ENCODE measurements around the gene ATP2B1.

Gene ATP2B1

DNA sequence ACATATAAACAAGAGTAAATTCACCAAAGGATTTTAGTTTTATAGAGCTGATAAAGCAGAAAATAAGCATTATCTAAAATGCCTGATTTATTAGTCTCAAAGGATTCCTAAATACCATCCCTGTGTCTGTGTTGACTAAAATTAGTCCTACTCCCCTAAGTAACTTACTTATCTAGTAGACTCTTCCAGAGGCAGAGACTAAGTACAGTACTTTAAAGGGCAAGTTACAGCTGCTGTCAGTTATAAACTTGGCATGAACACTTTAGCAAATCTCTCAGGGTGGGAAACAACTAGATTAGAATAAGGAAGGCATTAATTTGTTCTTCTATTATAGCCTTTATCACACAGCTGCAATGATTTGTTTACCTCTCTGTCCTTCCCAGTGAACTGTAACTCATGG lies 46.0 kb downstream of the ATP2B1 start:
- no peak for DNase-seq (ENCODE audit: low read depth in 2 of 3, low spot score in 2 of 3)

DNA sequence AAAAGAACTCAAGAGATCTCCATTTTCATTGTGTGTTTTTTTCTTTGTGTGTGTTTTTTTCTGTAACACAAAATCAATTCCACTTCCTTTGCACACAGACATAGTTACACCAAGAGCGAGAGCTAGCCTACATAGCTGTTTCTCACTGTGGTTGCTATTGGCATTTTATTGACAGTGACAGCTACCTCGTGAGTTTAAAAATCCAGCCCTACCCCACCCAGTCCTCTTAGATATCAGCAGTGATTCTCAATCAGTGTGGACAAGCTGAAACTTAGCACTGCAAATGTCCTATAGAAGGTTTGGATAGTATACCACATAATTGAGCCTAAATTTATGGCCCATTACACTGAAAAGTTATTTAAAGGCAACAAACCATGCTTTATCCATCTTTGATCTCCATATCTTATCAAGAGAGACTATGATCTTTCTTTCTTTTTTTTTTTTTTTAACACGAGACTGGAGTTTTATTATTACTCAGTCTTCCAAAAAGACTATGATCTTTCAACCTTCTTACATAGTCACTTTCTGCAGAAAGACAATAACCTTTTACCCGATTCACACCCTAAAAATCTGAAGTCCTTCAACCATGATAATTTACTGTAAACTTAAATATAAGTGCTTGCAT lies 46.8 kb downstream of the ATP2B1 start:
- no peak for DNase-seq (ENCODE audit: low read depth in 2 of 3, low spot score in 2 of 3)

DNA sequence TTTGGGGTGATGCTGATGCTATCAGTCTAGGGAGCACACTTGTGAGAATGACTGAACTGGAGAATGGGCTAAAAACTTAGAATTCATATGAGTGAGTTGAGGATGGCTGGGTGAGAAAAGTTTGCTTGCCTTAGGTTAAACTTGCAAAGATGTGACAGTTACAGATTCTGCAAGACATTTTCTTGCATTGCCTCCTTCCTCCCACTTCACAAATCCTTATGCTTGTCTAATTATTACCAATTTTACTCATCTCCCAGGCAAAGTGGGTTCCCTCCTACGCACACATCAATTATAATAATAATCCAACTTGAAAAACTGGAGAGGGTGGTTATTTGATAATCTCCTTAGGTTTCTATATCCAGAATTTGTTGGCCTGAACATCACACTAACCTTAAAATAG lies 50.9 kb downstream of the ATP2B1 start:
- no peak for DNase-seq (ENCODE audit: low read depth in 2 of 3, low spot score in 2 of 3)

DNA sequence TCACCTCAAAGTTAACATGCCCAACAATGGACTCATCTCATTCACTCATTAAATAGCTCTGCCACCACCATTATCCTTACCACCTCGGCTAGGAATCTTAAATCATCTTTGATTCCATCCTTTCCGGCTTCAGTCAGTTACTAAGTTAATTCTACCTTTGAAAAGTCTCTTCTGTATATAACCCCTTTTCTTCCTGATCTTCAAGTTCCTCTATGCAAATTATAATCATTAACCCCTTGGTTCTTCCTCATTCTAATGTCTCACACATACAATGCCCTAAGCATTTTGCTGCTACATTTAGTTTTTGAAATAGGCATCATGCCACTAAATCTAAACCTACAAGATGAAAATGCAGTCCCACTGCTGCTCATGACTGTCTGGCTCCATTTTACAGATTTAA lies 51.6 kb downstream of the ATP2B1 start:
- DNase-seq (ENCODE audit: low read depth in 2 of 3, low spot score in 2 of 3): no peak

DNA sequence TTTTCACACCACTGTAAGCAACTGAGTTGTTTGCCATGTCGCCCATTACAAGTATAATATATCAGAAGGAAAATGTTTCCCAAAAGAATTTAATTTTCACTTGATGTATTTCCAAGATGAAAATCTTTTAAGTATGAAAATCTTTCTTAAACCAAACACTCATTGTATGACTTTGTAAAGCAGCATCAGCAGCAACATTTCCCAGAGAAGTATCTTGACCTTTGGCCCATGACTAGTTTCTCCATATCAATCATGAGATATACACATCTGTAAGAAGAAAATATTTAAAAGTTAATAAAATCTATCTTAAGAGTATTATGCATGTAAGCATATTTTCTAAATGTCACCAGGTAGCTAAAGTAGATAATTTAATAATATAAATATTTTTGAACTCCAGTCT lies 52.8 kb downstream of the ATP2B1 start:
- no peak for DNase-seq (ENCODE audit: low read depth in 2 of 3, low spot score in 2 of 3)

DNA sequence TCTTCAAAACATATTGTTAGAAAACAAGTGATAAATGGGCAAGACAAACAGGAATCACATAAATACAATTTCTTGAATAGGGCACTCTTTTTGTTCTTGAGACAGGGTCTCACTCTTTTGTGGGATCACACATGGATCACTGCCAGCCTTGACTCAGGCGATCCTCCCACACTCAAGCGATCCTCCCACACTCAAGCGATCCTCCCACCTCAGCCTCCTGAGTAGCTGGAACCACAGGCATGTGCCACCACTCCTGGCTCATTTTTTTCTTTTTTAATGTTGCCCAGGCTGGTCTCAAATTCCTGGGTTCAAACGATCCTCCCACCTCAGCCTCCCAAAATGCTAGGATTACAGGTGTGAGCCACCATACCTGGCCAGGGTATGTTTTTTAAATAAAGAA lies 57.4 kb downstream of the ATP2B1 start:
- DNase-seq (ENCODE audit: low read depth in 2 of 3, low spot score in 2 of 3): no peak

DNA sequence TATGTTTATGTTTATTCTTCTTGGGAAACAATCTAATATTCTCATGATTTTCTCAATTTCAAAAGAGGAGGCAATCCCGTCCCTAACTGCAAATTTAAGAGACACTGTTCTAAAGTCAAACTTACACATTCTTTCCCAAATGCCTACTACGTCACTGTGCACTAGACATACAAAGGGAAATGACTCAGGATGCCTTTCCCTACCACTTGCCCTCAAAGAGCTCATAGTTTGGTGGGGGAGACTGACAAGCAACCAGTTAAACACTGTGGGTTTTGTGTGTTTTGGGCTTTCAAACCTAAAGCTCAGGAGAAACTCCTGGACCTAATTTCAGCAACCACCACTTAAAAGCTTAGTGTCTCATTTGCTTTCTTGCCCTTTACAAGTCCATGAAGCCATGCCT lies 58.4 kb downstream of the ATP2B1 start:
- DNase-seq (ENCODE audit: low read depth in 2 of 3, low spot score in 2 of 3): no peak

DNA sequence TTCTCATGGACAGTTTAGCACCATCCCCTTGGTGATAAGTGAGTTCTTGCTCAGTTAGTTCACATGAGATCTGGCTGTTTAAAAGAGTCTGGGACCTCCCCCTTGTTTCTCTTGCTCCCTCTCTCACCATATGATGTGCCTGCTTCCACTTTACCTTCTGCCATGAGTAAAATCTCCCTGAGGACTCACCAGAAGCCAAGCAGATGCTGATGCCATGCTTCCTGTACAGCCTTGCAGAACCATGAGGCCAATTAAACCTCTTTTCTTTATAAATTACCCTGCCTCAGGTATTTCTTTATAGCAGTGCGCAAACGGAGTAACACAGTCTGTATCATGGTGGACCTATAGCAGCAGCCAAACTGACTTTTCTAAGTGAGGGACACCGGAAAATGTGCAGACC lies 58.8 kb downstream of the ATP2B1 start:
- no peak for DNase-seq (ENCODE audit: low read depth in 2 of 3, low spot score in 2 of 3)

DNA sequence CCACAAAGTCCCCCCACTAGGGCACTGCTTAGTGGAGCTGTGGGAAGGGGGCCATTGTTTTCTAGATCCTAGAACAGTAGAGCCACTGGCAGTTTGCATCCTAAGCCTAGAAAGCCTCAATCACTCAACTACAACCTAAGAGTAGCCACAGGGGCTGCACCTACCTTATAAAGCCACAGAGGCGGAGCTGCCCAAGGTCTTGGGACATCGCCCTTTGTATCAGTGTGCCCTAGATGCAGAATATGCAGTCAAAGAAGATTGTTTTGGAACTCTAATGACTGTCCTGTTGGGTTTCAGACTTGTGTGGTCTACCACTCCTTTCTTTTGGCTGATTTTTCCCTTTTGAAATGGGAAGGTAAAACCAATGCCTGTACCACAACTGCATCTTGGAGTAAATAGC lies 59.5 kb downstream of the ATP2B1 start:
- DNase-seq (ENCODE audit: low read depth in 2 of 3, low spot score in 2 of 3): no peak

DNA sequence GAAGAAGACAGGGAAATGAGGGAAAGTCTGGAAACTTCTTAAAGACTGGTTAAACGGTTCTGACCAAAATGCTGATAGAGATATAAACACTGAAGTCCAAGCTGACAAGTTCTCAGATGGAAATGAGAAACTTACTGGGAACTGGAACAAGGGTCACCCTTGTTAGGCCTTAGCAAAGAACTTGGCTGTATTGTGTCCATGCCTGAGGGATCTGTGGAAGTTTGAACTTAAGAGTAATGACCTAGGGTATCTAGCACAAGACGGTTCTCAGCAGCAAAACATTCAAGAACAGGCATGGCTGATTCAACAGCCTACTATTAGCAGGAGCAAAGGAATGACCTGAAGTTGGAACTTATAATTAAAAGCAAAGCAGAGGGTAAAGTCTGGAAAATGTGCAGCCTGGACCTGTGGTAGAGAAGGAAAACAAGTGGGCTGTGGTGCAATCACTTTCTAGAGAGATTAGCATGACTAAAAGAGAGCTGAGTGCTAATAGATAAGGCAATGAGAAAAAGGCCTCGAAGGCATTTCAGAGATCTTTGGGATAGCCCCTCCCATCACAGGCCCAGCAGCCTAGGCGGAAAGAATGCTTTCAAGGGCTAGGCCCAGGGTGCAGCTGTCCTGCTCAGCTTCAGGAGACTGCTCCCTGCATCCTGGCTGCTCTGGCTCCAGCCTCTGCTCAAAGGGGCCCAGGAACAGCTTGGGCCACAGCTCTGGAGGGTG lies 60.3 kb downstream of the ATP2B1 start:
- DNase-seq (ENCODE audit: low read depth in 2 of 3, low spot score in 2 of 3): no peak

DNA sequence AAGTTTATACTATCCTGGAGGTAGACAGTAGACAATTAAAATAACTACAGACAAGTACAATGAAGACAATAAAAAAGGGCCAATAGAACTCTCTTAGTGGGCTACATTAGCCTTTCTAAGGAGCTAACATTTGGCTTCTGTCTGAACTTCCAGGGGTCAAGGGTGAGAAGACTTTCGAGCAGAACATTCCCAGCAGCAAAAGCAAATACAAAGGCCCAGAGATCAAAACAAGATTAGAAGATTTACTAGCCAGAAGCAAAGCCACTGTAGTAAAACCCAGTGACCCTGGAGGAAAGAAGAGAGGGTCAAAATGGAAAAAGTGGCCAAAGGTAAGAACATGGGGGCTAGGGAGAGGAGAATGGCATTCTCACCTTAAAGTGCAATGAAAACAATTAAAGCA lies 63.2 kb downstream of the ATP2B1 start:
- DNase-seq (ENCODE audit: low read depth in 2 of 3, low spot score in 2 of 3): no peak

DNA sequence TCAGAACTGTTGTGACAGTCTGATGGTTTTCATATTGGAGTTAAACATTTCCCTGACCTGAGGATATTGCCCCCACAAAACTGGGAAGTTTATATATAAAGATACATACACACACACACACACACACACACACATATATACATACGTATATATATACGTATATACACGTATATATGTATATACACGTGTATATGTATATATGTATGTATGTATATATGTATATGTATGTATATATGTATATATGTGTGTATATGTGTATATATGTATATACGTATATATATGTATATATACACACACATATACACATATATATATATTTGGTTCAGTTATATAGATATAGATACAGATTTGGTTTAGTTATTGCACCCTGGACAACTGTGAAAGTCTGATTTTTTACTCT lies 65.7 kb downstream of the ATP2B1 start:
- no peak for DNase-seq (ENCODE audit: low read depth in 2 of 3, low spot score in 2 of 3)

DNA sequence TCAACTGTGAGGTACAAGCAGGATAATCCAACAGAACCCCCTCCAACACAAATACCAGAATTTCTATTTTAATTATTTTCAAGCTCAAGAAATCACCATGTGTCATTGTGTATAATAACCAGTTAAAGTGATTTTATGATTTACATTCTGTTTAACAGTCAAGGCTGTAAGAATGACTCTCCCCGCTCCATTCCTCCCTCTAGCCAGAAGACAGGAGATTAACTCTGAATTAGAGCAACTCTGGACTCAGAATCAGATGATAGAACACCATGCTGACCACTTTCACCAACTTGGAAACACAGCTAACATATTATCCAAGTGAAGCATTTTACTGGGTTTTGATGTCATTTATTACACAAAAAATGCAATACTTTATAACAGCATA lies 71.9 kb downstream of the ATP2B1 start:
- no peak for DNase-seq (ENCODE audit: low read depth in 2 of 3, low spot score in 2 of 3)

DNA sequence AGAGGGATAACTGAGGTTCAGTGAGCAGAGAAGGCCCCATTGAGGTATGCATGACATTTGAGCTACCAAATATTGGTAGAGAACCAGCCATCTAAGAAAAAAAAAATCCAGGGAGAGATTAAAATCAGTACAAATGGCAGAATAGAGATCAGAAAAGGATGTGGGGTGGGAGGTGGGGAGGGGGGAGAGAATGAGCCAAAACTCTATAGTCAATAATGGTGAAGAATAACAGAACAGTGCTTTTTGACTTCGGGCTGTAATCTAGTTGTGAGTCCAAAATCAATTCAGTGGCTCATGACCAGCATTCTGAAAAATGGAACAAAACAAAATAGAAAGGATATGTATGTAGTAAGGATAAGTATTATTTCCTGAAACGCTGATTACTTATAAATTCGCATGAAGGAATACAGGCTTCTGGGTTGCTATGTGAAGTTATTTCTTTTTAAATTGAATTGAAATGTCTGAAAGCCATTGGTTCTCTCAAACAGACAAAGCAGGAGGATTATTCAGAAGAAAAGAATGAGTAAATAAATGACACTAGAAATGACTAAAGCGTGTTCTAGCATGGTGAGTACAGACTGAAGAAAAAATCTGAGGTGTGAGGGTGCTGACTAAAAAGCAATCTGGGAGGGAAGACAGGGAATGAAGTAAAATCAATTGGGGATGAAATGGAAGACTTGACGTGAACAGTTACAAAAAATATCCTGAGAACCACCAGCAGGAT lies 72.4 kb downstream of the ATP2B1 start:
- DNase-seq (ENCODE audit: low read depth in 2 of 3, low spot score in 2 of 3): no peak

DNA sequence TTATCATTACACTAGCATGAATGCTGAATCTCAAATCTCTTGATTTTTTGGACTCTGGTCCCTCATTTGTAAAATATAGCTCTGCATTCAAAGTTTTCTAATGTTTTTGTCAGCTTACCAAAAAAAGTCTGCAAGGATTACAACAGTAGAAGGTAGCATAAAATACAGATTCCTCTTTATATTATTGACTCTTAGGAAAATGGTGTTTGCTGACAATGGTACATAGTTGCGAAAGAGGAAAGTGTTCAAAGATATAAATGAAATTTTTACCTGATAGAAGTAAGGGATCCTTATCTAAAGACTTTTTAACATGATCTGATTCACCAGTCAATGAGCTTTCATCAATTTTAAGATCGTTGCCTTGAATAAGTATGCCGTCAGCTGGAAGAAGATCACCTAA lies 74.1 kb downstream of the ATP2B1 start:
- DNase-seq (ENCODE audit: low read depth in 2 of 3, low spot score in 2 of 3): no peak

DNA sequence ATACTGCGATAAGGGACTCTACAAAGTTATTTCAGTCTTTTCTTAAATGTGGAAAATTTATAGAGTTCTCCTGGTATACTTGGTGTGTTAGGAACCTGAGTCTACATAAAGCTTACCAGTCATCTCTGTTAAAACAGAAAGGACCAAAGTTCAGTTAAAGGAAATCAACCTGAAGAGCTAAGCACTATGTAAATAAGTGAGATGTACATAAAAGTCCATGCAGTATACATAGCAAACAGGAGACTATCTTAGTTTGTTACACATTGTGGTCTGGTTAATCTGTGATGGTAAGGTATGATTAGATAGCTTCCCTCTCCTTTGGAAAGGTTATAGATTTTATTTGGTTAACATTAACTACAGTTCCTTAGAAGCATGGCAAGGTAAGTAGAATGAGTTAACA lies 75.9 kb downstream of the ATP2B1 start:
- DNase-seq (ENCODE audit: low read depth in 2 of 3, low spot score in 2 of 3): no peak

DNA sequence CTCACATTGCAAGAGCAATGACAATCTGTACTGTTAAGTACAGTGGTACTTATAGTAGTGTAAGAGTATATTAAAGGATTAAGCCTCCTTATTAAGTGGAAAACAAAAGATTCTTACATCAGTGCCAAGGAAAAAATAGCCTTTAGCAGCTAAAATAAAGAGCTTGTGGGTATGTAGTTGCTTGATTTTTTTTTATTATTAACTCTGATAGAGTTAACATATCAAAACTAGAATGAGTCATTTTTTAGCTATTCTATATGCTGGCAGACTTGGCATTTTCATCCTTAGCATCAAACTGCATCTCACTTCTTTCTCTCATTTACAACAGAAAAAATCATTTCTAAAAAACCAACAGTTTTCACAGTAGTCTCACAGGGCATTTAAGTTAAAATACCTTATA lies 86.5 kb downstream of the ATP2B1 start:
- DNase-seq (ENCODE audit: low read depth in 2 of 3, low spot score in 2 of 3): no peak

DNA sequence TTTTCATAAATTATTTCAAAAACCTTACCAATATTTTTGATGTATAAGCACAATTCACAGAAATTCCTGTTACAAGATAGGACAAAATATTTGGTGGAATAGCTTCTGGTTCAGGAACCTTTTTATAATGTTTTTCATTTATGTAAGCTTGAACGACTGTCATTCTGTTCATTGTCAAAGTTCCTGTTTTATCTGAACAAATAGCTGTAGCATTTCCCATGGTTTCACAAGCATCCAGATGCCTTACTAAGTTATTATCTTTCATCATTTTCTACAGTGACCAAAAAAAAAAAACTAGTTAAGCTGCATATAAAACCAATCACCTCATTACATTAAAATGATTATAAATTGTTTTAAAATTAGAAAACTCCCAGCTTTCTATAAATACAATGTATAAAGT lies 87.1 kb downstream of the ATP2B1 start:
- DNase-seq (ENCODE audit: low read depth in 2 of 3, low spot score in 2 of 3): no peak

DNA sequence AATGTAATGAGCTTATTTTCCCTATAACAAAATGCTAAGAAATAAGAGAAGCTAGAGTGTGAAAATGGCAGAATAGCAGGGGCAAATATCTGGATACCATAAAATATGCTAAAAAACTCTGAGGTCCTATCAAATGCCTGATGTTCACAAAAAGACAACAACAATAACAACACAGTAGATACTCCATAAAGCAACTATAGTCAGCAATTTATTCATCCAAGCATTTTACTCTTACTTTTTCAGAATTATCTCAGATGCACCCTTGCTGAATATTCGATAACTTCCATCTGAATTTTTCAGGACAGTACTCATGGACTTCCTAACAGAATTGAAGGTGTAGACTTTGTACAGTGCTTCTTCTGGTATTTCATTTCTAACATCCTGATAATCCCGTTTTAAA lies 88.9 kb downstream of the ATP2B1 start:
- DNase-seq (ENCODE audit: low read depth in 2 of 3, low spot score in 2 of 3): no peak

DNA sequence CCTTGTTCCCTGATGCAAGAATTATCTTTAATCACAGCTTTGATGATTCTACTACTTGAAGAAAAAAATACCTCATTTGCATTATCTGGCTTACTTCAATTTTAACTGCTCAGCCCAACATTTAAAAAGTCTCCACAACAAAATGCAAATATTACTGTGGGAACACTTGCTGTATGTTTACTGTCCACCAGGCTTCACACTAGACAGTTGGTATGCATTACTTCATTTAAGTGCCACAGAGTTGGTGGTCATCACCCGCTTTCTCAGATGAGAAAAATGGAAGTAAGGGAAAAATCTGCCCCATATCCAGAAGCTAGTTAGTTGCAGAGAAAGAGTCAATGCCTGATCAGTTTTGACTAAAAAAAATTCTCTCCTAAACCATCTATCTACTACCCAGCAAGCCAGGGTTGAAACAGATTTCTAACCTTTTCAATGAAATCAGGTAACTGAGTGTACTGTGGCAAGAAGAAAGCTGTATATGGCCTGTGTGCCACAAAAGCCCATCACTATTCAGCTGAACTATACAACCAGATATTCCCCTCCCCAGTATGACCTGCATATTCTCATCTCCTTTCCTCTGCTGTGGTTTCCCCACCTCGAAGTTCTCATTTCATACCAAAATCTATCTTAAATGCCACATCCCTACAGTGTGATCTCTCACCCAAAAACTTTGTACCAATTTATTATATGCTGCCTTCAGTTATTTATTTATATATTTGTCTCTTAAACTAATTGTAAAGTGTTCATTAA lies 90.3 kb downstream of the ATP2B1 start:
- no peak for DNase-seq (ENCODE audit: low read depth in 2 of 3, low spot score in 2 of 3)

DNA sequence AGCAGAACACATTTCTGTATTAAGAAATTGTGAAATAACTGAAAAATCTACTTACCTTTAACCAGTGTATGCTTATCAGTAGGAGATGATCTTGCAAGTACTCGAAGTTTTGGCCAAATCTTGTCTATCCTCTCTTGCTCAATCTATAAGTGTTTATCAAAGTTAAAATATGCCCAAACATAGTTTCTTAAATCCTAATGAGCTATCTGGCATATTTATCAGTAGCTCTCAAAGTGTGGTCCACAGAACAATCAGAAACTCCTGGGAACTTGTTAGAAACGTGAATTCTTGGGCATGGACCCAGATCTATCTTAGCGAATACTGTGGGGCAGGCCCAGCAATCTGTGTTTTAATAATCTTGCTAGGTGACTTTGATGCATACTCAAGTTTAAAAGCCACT lies 98.3 kb downstream of the ATP2B1 start:
- no peak for DNase-seq (ENCODE audit: low read depth in 2 of 3, low spot score in 2 of 3)

DNA sequence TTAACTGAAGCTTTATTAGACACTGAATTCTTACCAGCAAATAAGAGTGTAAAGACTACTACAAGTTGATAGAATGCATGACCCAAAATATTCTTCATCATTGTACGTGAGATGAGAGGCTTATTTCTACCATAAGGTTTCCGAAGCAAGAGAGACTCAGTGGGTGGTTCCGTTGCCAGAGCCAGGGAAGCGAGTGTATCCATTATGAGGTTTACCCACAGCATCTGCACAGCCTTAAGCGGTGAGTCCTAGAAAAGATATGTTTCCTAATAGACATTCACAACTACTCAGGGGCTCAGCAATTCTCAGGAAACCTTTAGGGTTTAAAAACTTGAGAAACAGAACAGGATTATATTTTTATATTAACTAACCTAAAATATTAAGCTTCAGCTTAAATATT lies 105.0 kb downstream of the ATP2B1 start:
- no peak for DNase-seq (ENCODE audit: low read depth in 2 of 3, low spot score in 2 of 3)
